DOHH2 (cell line): ENCODE data around the gene ZNF614.

Experiments used
- H3F3A ChIP-seq: fragments of 200-600 bp; sonication (generic), shearing (Covaris generic); 2 replicates; pipeline ENCODE4 v1.6.0; 2016; ENCODE audit warnings: antibody characterized with exemption, mild to moderate bottlenecking; ENCODE audit not compliant: control insufficient read depth, insufficient read depth
- H3K27ac ChIP-seq: fragments of 200-600 bp; sonication (generic); 2 replicates; pipeline ENCODE4 v1.5.1; 2014; ENCODE audit warnings: low read depth, mild to moderate bottlenecking, low read length, moderate library complexity
- H3K27me3 ChIP-seq: fragments of 200-600 bp; sonication (generic); 2 replicates; pipeline ENCODE4 v1.6.1; 2014; ENCODE audit warnings: mild to moderate bottlenecking, low read length, mixed read lengths; ENCODE audit not compliant: control insufficient read depth
- H3K36me3 ChIP-seq: fragments of 200-600 bp; sonication (generic); 2 replicates; pipeline ENCODE4 v1.6.1; 2014; ENCODE audit warnings: mild to moderate bottlenecking, low read length, moderate library complexity, mixed read lengths; ENCODE audit not compliant: control insufficient read depth
- H3K4me1 ChIP-seq: fragments of 200-600 bp; sonication (generic); 2 replicates; pipeline ENCODE4 v1.6.1; 2014; ENCODE audit warnings: mild to moderate bottlenecking, low read length, mixed read lengths; ENCODE audit not compliant: control insufficient read depth
- H3K4me2 ChIP-seq: fragments of 200-600 bp; sonication (generic); 2 replicates; pipeline ENCODE4 v1.6.0; 2014; ENCODE audit warnings: mild to moderate bottlenecking, low read length, moderate library complexity
- H3K4me3 ChIP-seq: fragments of 200-600 bp; sonication (generic); 2 replicates; pipeline ENCODE4 v1.5.1; 2014; ENCODE audit warnings: mild to moderate bottlenecking, low read length, mixed read lengths
- H3K79me2 ChIP-seq: fragments of 200-600 bp; sonication (generic); 2 replicates; pipeline ENCODE4 v1.6.1; 2014; ENCODE audit warnings: mild to moderate bottlenecking, low read length, mixed read lengths; ENCODE audit not compliant: control insufficient read depth
- H3K9me2 ChIP-seq: fragments of 200-600 bp; sonication (generic); replicated peaks from 2 replicates; pipeline ENCODE4 v1.6.1; 2014; ENCODE audit warnings: mild to moderate bottlenecking, low read length, mixed read lengths; ENCODE audit not compliant: control insufficient read depth
- H3K9me3 ChIP-seq: fragments of 200-600 bp; sonication (generic); 2 replicates; pipeline ENCODE4 v1.6.1; 2014; ENCODE audit warnings: antibody characterized with exemption, low read length, mixed read lengths; ENCODE audit not compliant: control insufficient read depth, insufficient read depth
- H4K20me1 ChIP-seq: fragments of 200-600 bp; sonication (generic); 2 replicates; pipeline ENCODE4 v1.6.0; 2014; ENCODE audit warnings: low read depth, mild to moderate bottlenecking, antibody characterized with exemption, low read length, moderate library complexity; ENCODE audit not compliant: control insufficient read depth, insufficient read depth
- CTCF ChIP-seq: fragments of 200-600 bp; sonication (generic); IDR thresholded peaks from one replicate; pipeline ENCODE4 v1.5.1; 2014; ENCODE audit warnings: antibody characterized with exemption, mild to moderate bottlenecking, low read depth, low read length; ENCODE audit not compliant: poor library complexity, severe bottlenecking
- EZH2phosphoT487 ChIP-seq: fragments of 200-600 bp; sonication (generic); IDR thresholded peaks from 2 replicates; pipeline ENCODE4 v1.6.1; 2017; ENCODE audit warnings: borderline replicate concordance, mild to moderate bottlenecking, antibody characterized with exemption, low read length, moderate library complexity, mixed read lengths

Gene ZNF614

GRCh38 chr19:52007451-52007805 lies 20.8 kb downstream of the ZNF614 start:
- peak overlapping the region; percentile 77 for H3K4me3 ChIP-seq
- H3K4me2 ChIP-seq = peak overlapping the region; percentile 76
- H3K27me3 ChIP-seq = no peaks in the 10 kb centered on the region
- no peaks in the 10 kb centered on the region for H4K20me1 ChIP-seq
- H3K27ac ChIP-seq = no peak overlapping the region
- H3F3A ChIP-seq = 0 out of 2 replicates have a peak, but pooled peaks cover 2% of the 10 kb centered on the region
- no peaks in the 10 kb centered on the region; the same call in 1 of the 2 replicates for H3K36me3 ChIP-seq
- H3K79me2 ChIP-seq = no peaks in the 10 kb centered on the region
- H3K9me3 ChIP-seq = peaks cover 42% of the 10 kb centered on the region
- no peaks in the 10 kb centered on the region for H3K9me2 ChIP-seq
- TF ChIP-seq CTCF (no peak), EZH2phosphoT487 (no peak)
- H3K4me1 ChIP-seq = peaks cover 11% of the 10 kb centered on the region

DNA sequence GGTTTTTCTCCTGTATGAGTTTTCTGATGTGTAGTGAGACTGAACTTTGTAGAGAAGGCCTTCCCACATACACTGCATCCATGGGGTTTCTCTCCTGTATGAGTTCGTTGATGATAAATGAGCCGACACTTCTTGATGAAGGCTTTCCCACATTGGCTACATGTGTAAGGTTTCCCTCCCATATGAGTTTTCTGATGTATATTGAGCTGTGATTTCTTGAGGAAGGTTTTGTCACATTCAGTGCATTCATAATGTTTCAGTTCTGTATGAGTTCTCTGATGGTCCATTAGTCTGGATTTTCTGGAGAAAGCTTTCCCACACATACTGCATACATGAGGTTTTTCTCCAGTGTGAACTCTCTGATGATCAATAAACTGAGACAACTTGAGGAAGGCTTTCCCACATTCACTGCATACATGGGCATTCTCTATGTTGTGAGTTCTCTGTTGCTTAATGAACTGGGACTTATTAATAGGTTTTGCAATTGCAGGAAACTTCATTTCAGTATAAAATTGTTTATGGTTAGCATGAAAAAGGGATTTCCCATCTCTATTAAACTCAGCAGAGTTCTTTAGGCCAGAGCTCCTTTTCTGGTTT lies 34.0 kb downstream of the ZNF614 start:
- TF ChIP-seq CTCF (no peak), EZH2phosphoT487 (no peak)
- Histone ChIP-seq H3K36me3 (no peaks in the 10 kb centered on the region), H3K27me3 (no peaks in the 10 kb centered on the region), H3K79me2 (no peaks in the 10 kb centered on the region), H4K20me1 (no peaks in the 10 kb centered on the region), H3K4me3 (no peak overlapping the region), H3F3A (no peaks in the 10 kb centered on the region), H3K9me2 (no peaks in the 10 kb centered on the region), H3K27ac (no peak overlapping the region), H3K9me3 (peaks cover 43% of the 10 kb centered on the region), H3K4me1 (no peaks in the 10 kb centered on the region), H3K4me2 (no peak overlapping the region)

GRCh38 chr19:51993422-51993821 lies 34.8 kb downstream of the ZNF614 start:
- no peaks in the 10 kb centered on the region for H3K27me3 ChIP-seq
- peaks cover 51% of the 10 kb centered on the region for H3K9me3 ChIP-seq
- H3K4me1 ChIP-seq = no peaks in the 10 kb centered on the region
- H3K4me2 ChIP-seq = no peak overlapping the region
- no peaks in the 10 kb centered on the region for H3K79me2 ChIP-seq
- H3K9me2 ChIP-seq = no peaks in the 10 kb centered on the region
- H4K20me1 ChIP-seq = no peaks in the 10 kb centered on the region
- H3K36me3 ChIP-seq = no peaks in the 10 kb centered on the region
- no peaks in the 10 kb centered on the region for H3F3A ChIP-seq
- H3K27ac ChIP-seq = no peak overlapping the region
- H3K4me3 ChIP-seq = no peak overlapping the region
- TF ChIP-seq CTCF (no peak), EZH2phosphoT487 (no peak)
